ENCODE measurements around the gene ACCS. TPM values are rescaled to one million over a fixed set of nuclear protein-coding genes. Genes with fewer than 3 reads are reported as not detected.

Gene ACCS
- total RNA-seq, 2 donors from 2014 or later, result 9.2 to 20.0 TPM

- Histone ChIP-seq H3K9me3 (no peaks in the 10 kb centered on the region), H3K36me3 (no peaks in the 10 kb centered on the region), H3K4me3 (no peak overlapping the region), H3K27me3 (no peaks in the 10 kb centered on the region), H3K9ac (ENCODE audit: low read depth in 2 of 2, low read length in 2 of 2) (no peak overlapping the region), H3K4me1 (no peaks in the 10 kb centered on the region), H3K27ac (no peak overlapping the region)
- TF ChIP-seq, protein P1, sequence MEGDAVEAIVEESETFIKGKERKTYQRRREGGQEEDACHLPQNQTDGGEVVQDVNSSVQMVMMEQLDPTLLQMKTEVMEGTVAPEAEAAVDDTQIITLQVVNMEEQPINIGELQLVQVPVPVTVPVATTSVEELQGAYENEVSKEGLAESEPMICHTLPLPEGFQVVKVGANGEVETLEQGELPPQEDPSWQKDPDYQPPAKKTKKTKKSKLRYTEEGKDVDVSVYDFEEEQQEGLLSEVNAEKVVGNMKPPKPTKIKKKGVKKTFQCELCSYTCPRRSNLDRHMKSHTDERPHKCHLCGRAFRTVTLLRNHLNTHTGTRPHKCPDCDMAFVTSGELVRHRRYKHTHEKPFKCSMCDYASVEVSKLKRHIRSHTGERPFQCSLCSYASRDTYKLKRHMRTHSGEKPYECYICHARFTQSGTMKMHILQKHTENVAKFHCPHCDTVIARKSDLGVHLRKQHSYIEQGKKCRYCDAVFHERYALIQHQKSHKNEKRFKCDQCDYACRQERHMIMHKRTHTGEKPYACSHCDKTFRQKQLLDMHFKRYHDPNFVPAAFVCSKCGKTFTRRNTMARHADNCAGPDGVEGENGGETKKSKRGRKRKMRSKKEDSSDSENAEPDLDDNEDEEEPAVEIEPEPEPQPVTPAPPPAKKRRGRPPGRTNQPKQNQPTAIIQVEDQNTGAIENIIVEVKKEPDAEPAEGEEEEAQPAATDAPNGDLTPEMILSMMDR (IDR thresholded peaks at IDR 0.05), result no peak
- intact Hi-C loops (cut with DNase I), result no loop called here
- no peak for DNase-seq
These were observed 13.3 kb downstream of the ACCS start for GRCh38 chr11:44079376-44079775.

GRCh38 chr11:44080951-44081350, 14.9 kb downstream of the ACCS start:
- no peak overlapping the region for H3K9ac ChIP-seq (ENCODE audit: low read depth in 2 of 2, low read length in 2 of 2)
- intact Hi-C loops (cut with DNase I), result no loop called here
- H3K9me3 ChIP-seq, result no peaks in the 10 kb centered on the region
- H3K36me3 ChIP-seq, result no peaks in the 10 kb centered on the region
- no peak overlapping the region for H3K27ac ChIP-seq
- no peaks in the 10 kb centered on the region for H3K4me1 ChIP-seq
- DNase-seq, result no peak
- no peaks in the 10 kb centered on the region for H3K27me3 ChIP-seq
- H3K4me3 ChIP-seq, result no peak overlapping the region
- TF ChIP-seq, protein P1 (IDR thresholded peaks at IDR 0.05), result no peak

DNA sequence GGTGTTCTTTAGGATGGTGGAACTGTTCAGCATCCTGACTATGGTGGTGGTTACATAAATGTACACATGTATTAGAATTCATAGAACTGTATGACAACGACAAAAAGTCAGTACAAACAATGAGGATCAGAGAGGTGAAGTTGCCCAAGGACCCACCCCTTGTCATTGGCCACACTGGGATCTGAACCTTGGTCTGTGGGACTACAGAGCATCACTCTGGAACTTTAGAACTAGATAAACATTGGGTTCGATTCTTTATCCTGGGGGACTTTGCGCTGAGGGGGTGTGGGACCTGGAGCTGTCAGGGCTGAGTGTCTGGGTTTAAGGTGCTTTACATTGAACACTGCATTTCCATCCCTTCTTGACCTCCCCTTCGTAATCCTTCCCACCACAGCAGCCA, 16.6 kb downstream of the ACCS start:
- H3K36me3 ChIP-seq, result no peaks in the 10 kb centered on the region

GRCh38 chr11:44083433-44083832, 17.4 kb downstream of the ACCS start:
- Histone ChIP-seq H3K27me3 (no peaks in the 10 kb centered on the region), H3K27ac (no peak overlapping the region), H3K36me3 (no peaks in the 10 kb centered on the region), H3K9me3 (no peaks in the 10 kb centered on the region), H3K9ac (ENCODE audit: low read depth in 2 of 2, low read length in 2 of 2) (no peak overlapping the region), H3K4me3 (no peak overlapping the region), H3K4me1 (no peaks in the 10 kb centered on the region)
- DNase-seq, result no peak
- intact Hi-C loops (cut with DNase I), result no loop called here
- TF ChIP-seq, protein P1 (IDR thresholded peaks at IDR 0.05), result no peak

More for the DNA sequence above, 16.6 kb downstream of the ACCS start:
- TF ChIP-seq, protein P1 (IDR thresholded peaks at IDR 0.05), result no peak
- Histone ChIP-seq H3K9me3 (no peaks in the 10 kb centered on the region), H3K27ac (no peak overlapping the region), H3K4me1 (no peaks in the 10 kb centered on the region), H3K4me3 (no peak overlapping the region), H3K9ac (ENCODE audit: low read depth in 2 of 2, low read length in 2 of 2) (no peak overlapping the region), H3K27me3 (no peaks in the 10 kb centered on the region)
- intact Hi-C loops (cut with DNase I), result no loop called here
- no peak for DNase-seq

DNA sequence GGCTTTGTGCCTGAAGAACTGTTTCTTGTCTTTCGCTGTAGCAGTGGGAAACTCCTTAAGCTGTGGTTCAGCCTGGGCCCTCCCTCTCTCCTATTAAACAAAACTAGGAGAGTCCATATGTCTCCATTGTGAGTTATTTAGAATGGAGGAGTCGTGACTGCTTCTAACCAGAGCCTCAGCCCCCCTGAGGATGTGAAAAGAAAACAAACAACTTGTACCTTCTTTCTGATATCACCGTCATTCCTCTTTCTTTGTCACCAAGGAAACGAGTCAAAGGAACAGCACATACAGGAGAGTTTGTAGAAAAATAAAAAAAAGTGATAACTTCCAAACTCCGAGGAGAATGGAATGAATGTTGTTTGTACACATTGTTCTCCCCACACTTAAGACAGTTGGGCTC, 17.8 kb downstream of the ACCS start:
- no peaks in the 10 kb centered on the region for H3K36me3 ChIP-seq
- H3K9me3 ChIP-seq, result no peaks in the 10 kb centered on the region
- intact Hi-C loops (cut with DNase I), result no loop called here
- H3K27ac ChIP-seq, result no peak overlapping the region
- TF ChIP-seq, protein P1 (IDR thresholded peaks at IDR 0.05), result no peak
- H3K4me3 ChIP-seq, result no peak overlapping the region
- no peak for DNase-seq
- no peaks in the 10 kb centered on the region for H3K27me3 ChIP-seq
- no peak overlapping the region for H3K9ac ChIP-seq (ENCODE audit: low read depth in 2 of 2, low read length in 2 of 2)
- H3K4me1 ChIP-seq, result no peaks in the 10 kb centered on the region

GRCh38 chr11:44085330-44085729, 19.3 kb downstream of the ACCS start:
- no peaks in the 10 kb centered on the region for H3K4me1 ChIP-seq
- H3K27ac ChIP-seq, result no peak overlapping the region
- H3K9ac ChIP-seq (ENCODE audit: low read depth in 2 of 2, low read length in 2 of 2), result no peak overlapping the region
- H3K36me3 ChIP-seq, result no peaks in the 10 kb centered on the region
- DNase-seq, result no peak
- H3K27me3 ChIP-seq, result no peaks in the 10 kb centered on the region
- intact Hi-C loops (cut with DNase I), result no loop called here
- TF ChIP-seq, protein P1 (IDR thresholded peaks at IDR 0.05), result no peak
- H3K9me3 ChIP-seq, result no peaks in the 10 kb centered on the region
- H3K4me3 ChIP-seq, result no peak overlapping the region

Data from colonic mucosa (tissue), 4 donors.